PC-9 (cell line): ENCODE measurements around the gene AP3S2. TPM values are rescaled to one million over a fixed set of nuclear protein-coding genes. Genes with fewer than 3 reads are reported as not detected.

Experiments
- BruUV-seq: library from RNA; stranded (reverse); fragments of 400-500 nt; replicated peaks from 2 replicates; lab custom pipeline; 2021; lab: Mats Ljungman, UMichigan
- CTCF ChIA-PET: fragments of 300-600 bp; sonication (Branson Sonifier 250); formaldehyde crosslinking; loops from one replicate; lab custom pipeline; 2022; ENCODE audit warnings: antibody characterized with exemption; lab: Charles Lee
- POLR2A ChIA-PET: fragments of 300-600 bp; sonication (Branson Sonifier 250); formaldehyde crosslinking; loops from one replicate; lab custom pipeline; 2022; ENCODE audit warnings: antibody characterized with exemption; ENCODE audit not compliant: unreplicated experiment; lab: Charles Lee
- DNase-seq, 2 experiments: peaks; one replicate each; pipeline versions ENCODE4 v3.0.0 to v3.0.0-alpha.2; 2015 to 2022; ENCODE audit warnings: mixed read lengths in 1 of 2
- H2AFZ ChIP-seq: fragments of 200-600 bp; sonication (generic); 2 replicates; pipeline ENCODE4 v1.8.1; 2017; ENCODE audit warnings: antibody characterized with exemption
- H3F3A ChIP-seq: fragments of 200-600 bp; sonication (generic); 2 replicates; pipeline ENCODE4 v1.8.1; 2017; ENCODE audit warnings: antibody characterized with exemption, mild to moderate bottlenecking, low read depth; ENCODE audit not compliant: insufficient read depth
- H3K27ac ChIP-seq: fragments of 200-600 bp; sonication (generic); 2 replicates; pipeline ENCODE4 v1.6.1; 2016; ENCODE audit warnings: mixed run types
- H3K27me3 ChIP-seq: fragments of 200-600 bp; sonication (generic); 2 replicates; pipeline ENCODE4 v1.6.1; 2016; ENCODE audit warnings: low read depth, mixed run types; ENCODE audit not compliant: insufficient read depth
- H3K36me3 ChIP-seq: fragments of 200-600 bp; sonication (generic); 2 replicates; pipeline ENCODE4 v1.6.1; 2016; ENCODE audit warnings: low read depth, mixed run types
- H3K4me1 ChIP-seq: fragments of 200-600 bp; sonication (generic); replicated peaks from 2 replicates; pipeline ENCODE4 v1.6.1; 2016; ENCODE audit warnings: mixed run types; ENCODE audit not compliant: insufficient read depth
- H3K4me2 ChIP-seq: fragments of 200-600 bp; sonication (generic); 2 replicates; pipeline ENCODE4 v1.6.1; 2017; ENCODE audit warnings: mixed run types
- H3K4me3 ChIP-seq: fragments of 200-600 bp; sonication (generic); 2 replicates; pipeline ENCODE4 v1.6.1; 2016; ENCODE audit warnings: mixed run types
- H3K79me2 ChIP-seq: fragments of 200-600 bp; sonication (generic); 2 replicates; pipeline ENCODE4 v1.6.1; 2017; ENCODE audit warnings: low read depth, mixed run types
- H3K9me2 ChIP-seq: fragments of 200-600 bp; sonication (generic); 2 replicates; pipeline ENCODE4 v1.8.1; 2017; ENCODE audit warnings: mild to moderate bottlenecking; ENCODE audit not compliant: insufficient read depth
- H3K9me3 ChIP-seq: fragments of 200-600 bp; sonication (generic); 2 replicates; pipeline ENCODE4 v1.8.1; 2016; ENCODE audit warnings: low read depth; ENCODE audit not compliant: insufficient read depth
- H4K20me1 ChIP-seq: fragments of 200-600 bp; sonication (generic); 2 replicates; pipeline ENCODE4 v1.8.1; 2017; ENCODE audit not compliant: insufficient read depth
- CTCF ChIP-seq: fragments of 200-600 bp; sonication (generic); conservative IDR thresholded peaks from 2 replicates; pipeline ENCODE4 v1.6.1; 2017; ENCODE audit warnings: mixed run types, antibody characterized with exemption, mild to moderate bottlenecking, moderate library complexity
- EZH2 ChIP-seq: fragments of 200-600 bp; sonication (generic); IDR thresholded peaks from 2 replicates; pipeline ENCODE4 v1.8.0; 2017; ENCODE audit warnings: antibody characterized with exemption, low read depth
- intact Hi-C: fragments of 100-400 bp; cut with micrococcal nuclease; formaldehyde crosslinking; loops from one replicate; pipeline ENCODE4 v1.10.0; 2022; ENCODE audit not compliant: unreplicated experiment
- total RNA-seq: library from RNA; stranded (reverse); gene quantifications from 2 replicates; pipeline ENCODE4 v1.2.3, GENCODE V29; 2021

Gene AP3S2
- total RNA-seq, 1 experiment from 2014 or later = 57.6 TPM

GRCh38 chr15:89826671-89827655, 66.8 kb downstream of the AP3S2 start:
- intact Hi-C loops = no loop called here

GRCh38 chr15:89825271-89825940, 68.4 kb downstream of the AP3S2 start:
- Histone ChIP-seq H3K27ac (no peak overlapping the region), H3K9me3 (no peaks in the 10 kb centered on the region), H3F3A (peaks cover 65% of the 10 kb centered on the region), H3K27me3 (no peaks in the 10 kb centered on the region), H3K36me3 (0 out of 2 replicates have a peak, but pooled peaks cover 2% of the 10 kb centered on the region), H3K9me2 (no peaks in the 10 kb centered on the region), H3K4me3 (no peak overlapping the region), H2AFZ (no peak overlapping the region), H3K4me1 (peaks cover 94% of the 10 kb centered on the region), H3K79me2 (no peaks in the 10 kb centered on the region; the same call in 1 of the 2 replicates), H4K20me1 (no peaks in the 10 kb centered on the region), H3K4me2 (0 out of 2 replicates have a peak overlapping the region, but pooled peaks have one; percentile 17)
- TF ChIP-seq EZH2 = no peak
- no peak for TF ChIP-seq CTCF
- no TSS peak for BruUV-seq
- ChIA-PET POLR2A (no interaction called here), CTCF (no interaction called here)
- intact Hi-C loops = no loop called here
- no peak for DNase-seq

More at GRCh38 chr15:89826671-89827655, 66.8 kb downstream of the AP3S2 start:
- TF ChIP-seq EZH2 = no peak
- TF ChIP-seq CTCF = no peak
- H3K27me3 ChIP-seq = no peaks in the 10 kb centered on the region
- ChIA-PET POLR2A (interaction anchor here (0.5 kb wide), 1 partner anchor 596 kb away, joined by 5 read pairs; no protein-coding TSS in a partner anchor), CTCF (interaction anchor here (1.6 kb wide), 1 partner anchor 48 kb away, joined by 4 read pairs; no protein-coding TSS in a partner anchor)
- no peak overlapping the region for H3K4me2 ChIP-seq
- DNase-seq = no peak
- peaks cover 53% of the 10 kb centered on the region for H3F3A ChIP-seq
- H2AFZ ChIP-seq = no peak overlapping the region
- no peak overlapping the region for H3K4me3 ChIP-seq
- no peaks in the 10 kb centered on the region; the same call in 1 of the 2 replicates for H3K79me2 ChIP-seq
- H3K9me3 ChIP-seq = no peaks in the 10 kb centered on the region
- peaks cover 82% of the 10 kb centered on the region for H3K4me1 ChIP-seq
- no peaks in the 10 kb centered on the region for H3K9me2 ChIP-seq
- no peak overlapping the region for H3K27ac ChIP-seq
- 0 out of 2 replicates have a peak, but pooled peaks cover 3% of the 10 kb centered on the region for H3K36me3 ChIP-seq
- no TSS peak for BruUV-seq
- no peaks in the 10 kb centered on the region for H4K20me1 ChIP-seq

- H3K9me3 ChIP-seq = no peaks in the 10 kb centered on the region
- H3K9me2 ChIP-seq = no peaks in the 10 kb centered on the region
- H3F3A ChIP-seq = peaks cover 67% of the 10 kb centered on the region
- ChIA-PET CTCF (no interaction called here), POLR2A (no interaction called here)
- no peaks in the 10 kb centered on the region for H4K20me1 ChIP-seq
- no peaks in the 10 kb centered on the region for H3K36me3 ChIP-seq
- intact Hi-C loops = no loop called here
- no peak for DNase-seq
- H3K4me2 ChIP-seq = no peak overlapping the region
- H3K4me1 ChIP-seq = peaks cover 94% of the 10 kb centered on the region
- peak overlapping the region; percentile 79; the same call in 1 of the 2 replicates for H3K27ac ChIP-seq
- no peaks in the 10 kb centered on the region for H3K79me2 ChIP-seq
- no peak overlapping the region for H2AFZ ChIP-seq
- H3K4me3 ChIP-seq = no peak overlapping the region
- no peak for TF ChIP-seq EZH2
- TF ChIP-seq CTCF = no peak
- BruUV-seq = no TSS peak
- no peaks in the 10 kb centered on the region for H3K27me3 ChIP-seq
Observed at GRCh38 chr15:89824607-89824867, 69.3 kb downstream of the AP3S2 start.
